ENCODE measurements around the gene LZTFL1.

The LZTFL1 gene

GRCh38 chr3:45790596-45790995 is 51.3 kb downstream of the LZTFL1 start:
- H3K4me3 Mint-ChIP-seq: no peak overlapping the region
- H3K9me3 Mint-ChIP-seq: peaks cover 17% of the 10 kb centered on the region
- no peak overlapping the region for H3K27ac Mint-ChIP-seq
- H3K4me1 Mint-ChIP-seq (ENCODE audit: low read depth): peaks cover 10% of the 10 kb centered on the region
- peaks cover 33% of the 10 kb centered on the region for H3K27me3 Mint-ChIP-seq
- peaks cover 11% of the 10 kb centered on the region for H3K36me3 Mint-ChIP-seq (ENCODE audit: low read depth)

GRCh38 chr3:45789235-45789812 is 52.6 kb downstream of the LZTFL1 start:
- Mint-ChIP-seq H3K4me3 (no peak overlapping the region), H3K36me3 (ENCODE audit: low read depth) (peaks cover 11% of the 10 kb centered on the region), H3K27ac (no peak overlapping the region), H3K4me1 (ENCODE audit: low read depth) (peaks cover 6% of the 10 kb centered on the region), H3K9me3 (peaks cover 17% of the 10 kb centered on the region), H3K27me3 (peaks cover 21% of the 10 kb centered on the region)

DNA sequence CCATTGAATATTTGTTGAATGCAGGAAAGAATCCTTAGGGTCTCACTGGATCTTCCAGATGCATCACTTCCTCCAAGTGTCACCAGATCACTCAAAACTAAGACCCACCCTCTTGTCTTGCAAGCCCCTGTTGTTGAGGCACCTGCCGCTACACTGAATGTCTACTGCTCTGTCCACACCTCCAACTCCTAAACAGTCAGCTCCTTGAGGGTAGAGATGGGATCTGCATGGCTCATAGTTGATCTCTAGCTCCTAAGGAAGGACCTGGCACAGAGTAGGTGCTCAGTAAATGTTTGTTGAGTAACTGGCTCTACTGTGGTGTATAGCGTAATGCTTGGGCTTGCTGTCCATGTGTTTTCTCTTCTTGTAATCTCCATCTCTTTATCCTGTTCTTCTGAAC is 54.4 kb downstream of the LZTFL1 start:
- H3K27ac Mint-ChIP-seq: no peak overlapping the region
- peaks cover 11% of the 10 kb centered on the region for H3K36me3 Mint-ChIP-seq (ENCODE audit: low read depth)
- H3K4me1 Mint-ChIP-seq (ENCODE audit: low read depth): peaks cover 6% of the 10 kb centered on the region
- peaks cover 10% of the 10 kb centered on the region for H3K27me3 Mint-ChIP-seq
- H3K4me3 Mint-ChIP-seq: no peak overlapping the region
- peaks cover 17% of the 10 kb centered on the region for H3K9me3 Mint-ChIP-seq

DNA sequence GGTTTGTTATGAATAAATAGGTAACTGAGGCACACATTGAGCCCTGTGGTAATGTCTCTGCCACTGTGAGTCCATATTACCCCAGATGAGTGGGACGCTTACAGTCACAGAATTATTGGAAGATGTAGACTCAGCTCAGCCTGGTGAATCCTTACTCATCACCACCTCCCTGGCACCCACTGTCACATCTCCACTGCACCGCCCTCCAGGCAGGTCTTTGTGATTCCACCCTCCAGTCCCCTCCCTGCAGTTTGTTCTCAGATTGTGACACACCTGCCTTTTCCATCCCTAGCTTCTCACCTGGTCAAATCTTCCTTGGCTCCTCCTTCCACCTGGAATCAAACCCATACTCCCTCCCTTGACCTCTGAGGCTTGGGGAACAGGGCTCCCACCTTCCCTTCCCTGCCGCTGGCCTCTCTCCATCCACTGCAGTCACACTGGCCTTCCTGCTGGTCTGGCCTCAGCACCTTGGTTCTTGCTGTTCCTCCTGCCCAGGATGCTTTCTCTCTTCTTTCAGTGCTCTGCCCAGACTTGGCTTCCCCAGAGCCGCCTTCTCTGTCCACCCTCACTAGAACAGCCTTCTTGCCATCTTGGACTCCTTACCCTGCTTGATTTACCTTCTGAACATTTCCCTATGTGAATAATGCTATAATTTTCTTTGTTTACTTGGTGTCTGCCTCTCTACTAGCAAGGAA is 55.0 kb downstream of the LZTFL1 start:
- peaks cover 11% of the 10 kb centered on the region for H3K36me3 Mint-ChIP-seq (ENCODE audit: low read depth)
- peaks cover 17% of the 10 kb centered on the region for H3K9me3 Mint-ChIP-seq
- H3K27me3 Mint-ChIP-seq: peaks cover 10% of the 10 kb centered on the region
- no peak overlapping the region for H3K4me3 Mint-ChIP-seq
- H3K4me1 Mint-ChIP-seq (ENCODE audit: low read depth): peaks cover 6% of the 10 kb centered on the region
- no peak overlapping the region for H3K27ac Mint-ChIP-seq

DNA sequence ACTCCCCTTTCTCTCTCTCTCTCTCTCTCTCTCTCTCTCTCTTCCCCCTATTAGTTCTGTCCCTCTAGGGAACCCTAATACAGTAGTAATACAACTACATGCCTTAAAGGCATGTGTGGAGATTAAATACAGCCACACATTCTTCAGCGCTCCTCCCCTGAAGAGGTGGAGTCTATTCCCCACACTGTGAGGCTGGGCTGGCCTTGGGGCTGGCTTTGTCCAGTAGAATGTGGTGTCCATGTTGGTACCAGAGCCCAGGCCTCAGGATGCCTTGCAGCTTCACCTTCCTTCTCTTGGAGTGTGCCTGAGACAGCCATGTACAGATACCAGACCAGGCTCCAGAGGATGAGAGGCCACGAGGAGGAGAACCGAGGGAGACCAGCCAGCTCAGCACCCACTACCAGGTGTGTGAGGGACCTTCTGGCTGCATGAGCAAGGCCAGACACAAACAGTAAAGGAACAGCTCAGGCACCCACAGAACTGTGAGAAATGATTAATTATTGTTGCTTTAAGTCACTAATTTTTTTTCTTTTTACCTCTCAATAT is 56.2 kb downstream of the LZTFL1 start:
- H3K27me3 Mint-ChIP-seq: peaks cover 8% of the 10 kb centered on the region
- peaks cover 15% of the 10 kb centered on the region for H3K9me3 Mint-ChIP-seq
- H3K36me3 Mint-ChIP-seq (ENCODE audit: low read depth): peaks cover 8% of the 10 kb centered on the region

GRCh38 chr3:45783667-45784066 is 58.3 kb downstream of the LZTFL1 start:
- Mint-ChIP-seq H3K4me1 (ENCODE audit: low read depth) (no peaks in the 10 kb centered on the region), H3K27ac (no peak overlapping the region), H3K27me3 (peaks cover 4% of the 10 kb centered on the region)

More for the DNA sequence above, 56.2 kb downstream of the LZTFL1 start:
- Mint-ChIP-seq H3K4me3 (no peak overlapping the region), H3K27ac (no peak overlapping the region), H3K4me1 (ENCODE audit: low read depth) (no peaks in the 10 kb centered on the region)

DNA sequence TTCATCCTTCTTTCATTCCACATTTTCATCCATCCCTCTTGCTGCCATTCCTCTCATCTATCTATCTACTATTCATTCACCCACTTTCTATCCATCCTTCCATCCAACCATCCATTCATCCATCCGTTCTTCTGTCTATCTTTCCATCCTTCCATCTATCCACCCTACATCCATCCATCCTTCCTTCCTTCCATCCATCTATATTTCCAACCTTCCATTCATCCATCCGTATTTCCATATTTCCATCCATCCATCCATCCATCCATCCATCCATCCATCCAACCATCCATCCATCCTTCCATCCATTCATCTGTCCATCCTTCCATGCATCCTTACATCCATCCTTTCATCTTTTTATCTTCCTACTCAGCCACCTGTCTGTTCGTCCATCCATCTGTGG is 59.5 kb downstream of the LZTFL1 start:
- Mint-ChIP-seq H3K9me3 (no peaks in the 10 kb centered on the region), H3K27ac (no peak overlapping the region), H3K4me3 (no peak overlapping the region)

More at GRCh38 chr3:45783667-45784066, 58.3 kb downstream of the LZTFL1 start:
- Mint-ChIP-seq H3K9me3 (peaks cover under 1% of the 10 kb centered on the region), H3K4me3 (no peak overlapping the region), H3K36me3 (ENCODE audit: low read depth) (no peaks in the 10 kb centered on the region)

GRCh38 chr3:45781841-45782240 is 60.1 kb downstream of the LZTFL1 start:
- Mint-ChIP-seq H3K9me3 (no peaks in the 10 kb centered on the region), H3K4me1 (ENCODE audit: low read depth) (no peaks in the 10 kb centered on the region), H3K36me3 (ENCODE audit: low read depth) (no peaks in the 10 kb centered on the region), H3K27me3 (no peaks in the 10 kb centered on the region), H3K4me3 (no peak overlapping the region), H3K27ac (no peak overlapping the region)

More for the DNA sequence above, 59.5 kb downstream of the LZTFL1 start:
- Mint-ChIP-seq H3K27me3 (peaks cover 3% of the 10 kb centered on the region), H3K36me3 (ENCODE audit: low read depth) (no peaks in the 10 kb centered on the region), H3K4me1 (ENCODE audit: low read depth) (no peaks in the 10 kb centered on the region)

GRCh38 chr3:45781271-45781670 is 60.6 kb downstream of the LZTFL1 start:
- Mint-ChIP-seq H3K36me3 (ENCODE audit: low read depth) (no peaks in the 10 kb centered on the region), H3K27ac (no peak overlapping the region), H3K27me3 (no peaks in the 10 kb centered on the region), H3K4me1 (ENCODE audit: low read depth) (no peaks in the 10 kb centered on the region), H3K4me3 (no peak overlapping the region), H3K9me3 (no peaks in the 10 kb centered on the region)

DNA sequence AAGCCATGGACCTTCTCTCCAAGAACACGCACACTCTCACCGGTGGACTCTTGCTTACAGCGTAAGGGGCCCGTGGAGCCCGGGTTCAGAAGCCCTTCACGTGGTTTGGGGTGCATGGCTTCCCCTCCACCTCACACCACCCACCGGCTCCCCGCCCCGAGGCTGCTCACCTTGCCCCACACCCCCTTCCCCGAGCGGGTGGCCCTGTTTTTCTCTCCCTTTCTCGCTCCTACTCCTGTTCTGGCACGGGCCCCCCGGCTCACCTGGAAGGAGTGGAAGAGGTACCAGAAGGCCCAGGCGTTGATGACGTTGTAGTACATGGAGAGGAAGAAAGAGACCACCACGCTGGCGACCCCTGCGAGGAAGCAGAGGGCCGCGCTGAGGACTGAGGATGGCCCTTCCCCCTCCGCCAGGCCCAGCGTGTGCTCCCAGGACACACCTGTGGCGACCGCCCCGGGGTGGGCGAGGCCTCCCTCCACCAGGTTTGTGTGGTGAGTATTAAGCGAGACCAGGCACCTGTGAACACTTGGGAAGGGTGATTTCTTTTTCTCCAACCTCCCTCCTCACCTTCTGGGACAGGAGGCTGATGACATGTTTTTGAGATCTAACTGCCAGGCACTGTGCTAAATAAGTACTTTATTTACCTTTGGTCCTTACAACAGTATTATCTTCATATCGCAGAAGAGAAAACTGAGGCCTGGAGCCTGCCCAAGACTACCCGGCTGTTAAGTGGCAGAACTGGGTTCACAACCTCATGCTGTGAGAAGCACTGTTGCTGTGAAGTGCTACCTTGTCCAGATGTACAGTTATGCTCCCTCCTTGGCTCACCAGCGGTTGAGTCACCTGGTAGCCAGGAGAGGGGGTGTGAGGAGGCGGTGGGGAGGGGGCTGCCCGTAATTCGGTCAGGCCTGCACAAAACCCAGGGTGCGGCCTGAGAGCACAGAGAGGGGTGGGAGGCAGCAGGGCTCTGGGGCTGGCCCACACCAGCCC is 61.9 kb downstream of the LZTFL1 start:
- H3K36me3 Mint-ChIP-seq (ENCODE audit: low read depth): no peaks in the 10 kb centered on the region
- peaks cover under 1% of the 10 kb centered on the region for H3K27me3 Mint-ChIP-seq
- H3K27ac Mint-ChIP-seq: no peak overlapping the region
- H3K4me1 Mint-ChIP-seq (ENCODE audit: low read depth): no peaks in the 10 kb centered on the region
- H3K9me3 Mint-ChIP-seq: no peaks in the 10 kb centered on the region
- no peak overlapping the region for H3K4me3 Mint-ChIP-seq

- Mint-ChIP-seq H3K4me1 (ENCODE audit: low read depth) (no peaks in the 10 kb centered on the region), H3K27ac (no peak overlapping the region), H3K36me3 (ENCODE audit: low read depth) (no peaks in the 10 kb centered on the region), H3K27me3 (peaks cover 5% of the 10 kb centered on the region), H3K9me3 (no peaks in the 10 kb centered on the region), H3K4me3 (no peak overlapping the region)
Measured at GRCh38 chr3:45778761-45779201, 63.1 kb downstream of the LZTFL1 start.

DNA sequence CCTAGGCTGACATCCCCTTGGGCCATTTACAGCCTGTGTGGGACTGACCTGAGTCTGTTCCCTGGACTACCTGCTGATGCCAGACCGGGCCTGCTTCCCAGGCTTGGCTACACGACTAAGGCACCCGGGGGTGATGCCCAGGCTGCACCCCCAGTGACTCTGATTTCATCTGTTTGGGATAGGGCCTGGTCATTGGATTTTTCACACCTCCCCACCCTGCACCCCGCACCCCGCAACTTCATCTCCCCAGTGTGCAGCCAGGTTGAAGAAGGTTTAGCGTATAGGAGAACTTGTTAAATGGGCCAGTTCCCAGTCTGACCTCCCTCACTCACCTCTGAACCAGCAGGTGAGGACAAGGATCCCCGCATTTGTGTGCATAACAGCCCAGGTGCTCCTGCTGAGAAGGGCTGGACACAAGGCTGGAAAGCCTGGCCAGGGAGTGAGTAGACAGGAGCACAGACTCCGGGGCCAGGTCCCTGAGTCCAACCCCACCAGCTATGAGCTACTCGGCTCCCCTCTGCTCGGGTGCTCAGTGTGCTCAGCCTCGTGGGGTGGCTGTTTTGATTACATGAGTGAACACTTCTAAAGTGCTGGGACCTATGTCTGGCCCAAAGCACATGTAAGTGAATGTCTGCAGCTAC is 64.1 kb downstream of the LZTFL1 start:
- peaks cover 5% of the 10 kb centered on the region for H3K27me3 Mint-ChIP-seq
- no peaks in the 10 kb centered on the region for H3K9me3 Mint-ChIP-seq
- H3K27ac Mint-ChIP-seq: no peak overlapping the region
- H3K4me1 Mint-ChIP-seq (ENCODE audit: low read depth): peaks cover 4% of the 10 kb centered on the region
- no peaks in the 10 kb centered on the region for H3K36me3 Mint-ChIP-seq (ENCODE audit: low read depth)
- H3K4me3 Mint-ChIP-seq: no peak overlapping the region

DNA sequence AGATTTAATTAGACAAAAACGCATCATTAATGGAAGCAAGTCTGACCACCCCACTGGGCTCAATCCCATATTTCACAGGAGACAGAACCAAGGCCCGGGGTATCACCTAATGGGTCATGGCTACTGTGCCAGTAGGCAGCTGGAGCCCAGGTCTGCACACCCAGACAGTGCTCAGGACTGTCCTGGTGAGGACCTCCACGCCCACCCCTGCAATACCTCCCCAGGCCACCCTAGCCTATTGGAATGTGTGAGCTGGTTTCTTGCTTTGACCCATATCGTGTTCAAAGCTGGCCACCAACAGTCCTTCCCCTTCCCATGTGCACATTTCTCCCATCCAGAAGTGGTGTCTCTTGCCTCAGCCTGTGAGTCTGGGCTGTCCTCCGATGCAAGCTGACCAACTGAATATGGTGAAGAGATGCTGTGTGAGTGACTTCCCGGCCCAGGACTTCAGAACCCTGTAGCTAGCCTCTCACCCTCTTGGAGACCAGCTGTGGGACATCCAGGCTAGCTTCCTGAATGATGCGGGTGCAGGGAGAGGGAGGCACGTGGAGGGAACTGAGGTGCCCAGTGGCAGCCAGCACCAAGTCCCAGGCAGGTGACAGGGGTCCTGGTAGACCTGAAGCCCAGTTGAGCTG is 64.7 kb downstream of the LZTFL1 start:
- Mint-ChIP-seq H3K36me3 (ENCODE audit: low read depth) (no peaks in the 10 kb centered on the region), H3K9me3 (no peaks in the 10 kb centered on the region), H3K4me1 (ENCODE audit: low read depth) (peaks cover 10% of the 10 kb centered on the region), H3K27me3 (peaks cover 5% of the 10 kb centered on the region), H3K27ac (no peak overlapping the region), H3K4me3 (no peak overlapping the region)

- Mint-ChIP-seq H3K9me3 (no peaks in the 10 kb centered on the region), H3K27me3 (peaks cover 5% of the 10 kb centered on the region), H3K36me3 (ENCODE audit: low read depth) (no peaks in the 10 kb centered on the region), H3K4me1 (ENCODE audit: low read depth) (peaks cover 15% of the 10 kb centered on the region), H3K27ac (no peak overlapping the region), H3K4me3 (no peak overlapping the region)
Measured at GRCh38 chr3:45776611-45777010, 65.3 kb downstream of the LZTFL1 start.

Data from stimulated activated naive CD8-positive, alpha-beta T cell treated with anti-CD3 and anti-CD28 coated beads, Interleukin-15, Interleukin-2, amounts not matched to agents 100 ng/mL and 50 ng/mL, for 24 hours (primary cell).